Esophagus squamous epithelium (tissue), 5 donors: ENCODE measurements around the gene CASP7. TPM values are rescaled to one million over a fixed set of nuclear protein-coding genes. Genes with fewer than 3 reads are reported as not detected.

Experiments used
- DNase-seq: peaks from one replicate; lab custom pipeline; 2025; lab: John Stamatoyannopoulos, UW
- H3K27ac ChIP-seq, 4 donors: fragments of 200-600 bp; sonication (generic); one replicate each; pipeline ENCODE4 v1.5.1; 2016 to 2019; ENCODE audit warnings: mild to moderate bottlenecking in 1 of 4
- H3K27me3 ChIP-seq, 4 donors: fragments of 200-600 bp; sonication (generic); 1 replicate in 3 of 4; 2 replicates in 1 of 4; pipeline versions ENCODE4 v1.5.1 to v1.6.0; 2017 to 2021; ENCODE audit warnings: antibody characterized with exemption in 1 of 4
- H3K36me3 ChIP-seq, 3 donors: fragments of 200-600 bp; sonication (generic); one replicate each; pipeline ENCODE4 v1.5.1; 2016 to 2019
- H3K4me1 ChIP-seq, 3 donors: fragments of 200-600 bp; sonication (generic); one replicate each; pipeline ENCODE4 v1.5.1; 2017 to 2019
- H3K4me3 ChIP-seq, 4 donors: fragments of 200-600 bp; sonication (generic); 1 replicate in 3 of 4; 2 replicates in 1 of 4; pipeline ENCODE4 v1.5.1; 2016 to 2019; ENCODE audit warnings: mild to moderate bottlenecking in 2 of 4, moderate library complexity in 1 of 4
- H3K9me3 ChIP-seq, 3 donors: fragments of 200-600 bp; sonication (generic); one replicate each; pipeline ENCODE4 v1.5.1; 2016 to 2019
- CTCF ChIP-seq, 6 experiments: fragments of 450-650 bp in 4 of 6; fragments of 200-600 bp in 2 of 6; sonication (generic) in 2 of 6; IDR thresholded peaks; one replicate each; pipeline ENCODE4 v1.5.1; 2016 to 2019; ENCODE audit warnings: antibody characterized with exemption in 6 of 6, mild to moderate bottlenecking in 4 of 6, moderate library complexity in 4 of 6
- POLR2A ChIP-seq, 4 donors: fragments of 450-650 bp; IDR thresholded peaks; one replicate each; pipeline ENCODE4 v1.6.1; 2017; ENCODE audit warnings: antibody characterized with exemption in 4 of 4, mild to moderate bottlenecking in 4 of 4, moderate library complexity in 3 of 4
- WGBS, 2 donors: methylation state at CpG; one replicate each; pipeline ENCODE4 v1.1.5; 2018; 5-methylcytosine and 5-hydroxymethylcytosine counted together
- intact Hi-C: fragments of 100-400 bp; cut with DNase I; formaldehyde crosslinking; loops from one replicate; pipeline ENCODE4 v1.15.0; 2022
- total RNA-seq, 4 donors: library from RNA; depleted of rRNA; stranded (reverse); fragments of >200 nt; gene quantifications; one replicate each; pipeline ENCODE4 v1.1.0, GENCODE V29; 2016
- donor health status: DM: yes; HTN: yes; CAD: no.

Gene CASP7
- total RNA-seq, 4 donors from 2014 or later: 12.9 to 24.2 (median 18.8) TPM

GRCh38 chr10:113775686-113776294 lies 96.1 kb downstream of the CASP7 start:
- intact Hi-C loops: no loop called here
- H3K4me3 ChIP-seq: no peak overlapping the region
- no peak overlapping the region for H3K27ac ChIP-seq
- peaks cover 0 to 4% (median 0%) of the 10 kb centered on the region in 4 donors for H3K27me3 ChIP-seq
- H3K9me3 ChIP-seq: no peaks in the 10 kb centered on the region
- DNase-seq: no peak
- H3K36me3 ChIP-seq: no peaks in the 10 kb centered on the region
- 55 to 56% methylated on average over 4 of the region's 4 CpGs for WGBS, 2 donors
- no peaks in the 10 kb centered on the region for H3K4me1 ChIP-seq
- no peak for TF ChIP-seq POLR2A (IDR thresholded peaks at IDR 0.05)
- no peak for TF ChIP-seq CTCF (IDR thresholded peaks at IDR 0.05)

DNA sequence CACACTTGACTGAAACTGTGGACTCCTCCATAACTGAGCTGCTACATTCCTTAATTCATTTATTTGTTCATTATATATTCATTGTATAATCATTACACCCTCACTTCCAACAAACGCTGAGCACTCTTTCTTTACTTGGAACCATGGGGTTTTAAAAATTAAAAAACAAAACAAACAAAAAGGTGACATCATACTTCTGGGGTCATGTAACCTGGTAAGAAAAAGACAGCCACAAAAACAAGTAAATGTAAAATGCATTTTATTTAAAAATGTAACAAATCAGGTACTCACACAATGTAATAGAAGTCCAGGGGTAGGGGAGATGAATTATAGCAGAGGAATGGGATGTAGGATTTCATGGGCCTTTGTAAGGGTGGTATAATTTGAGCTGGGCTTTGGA lies 96.8 kb downstream of the CASP7 start:
- no peaks in the 10 kb centered on the region for H3K27me3 ChIP-seq
- no peak for TF ChIP-seq CTCF (IDR thresholded peaks at IDR 0.05)
- TF ChIP-seq POLR2A (IDR thresholded peaks at IDR 0.05): no peak
- H3K9me3 ChIP-seq: no peaks in the 10 kb centered on the region
- intact Hi-C loops: no loop called here
- 63 to 70% methylated on average over 1 of the region's 1 CpG for WGBS, 2 donors
- H3K27ac ChIP-seq: no peak overlapping the region
- H3K4me3 ChIP-seq: no peak overlapping the region
- no peaks in the 10 kb centered on the region for H3K4me1 ChIP-seq
- H3K36me3 ChIP-seq: no peaks in the 10 kb centered on the region
- DNase-seq: no peak

Other genes with a start within 250 kb of the CASP7 start
- gene HABP2, start 126.9 kb upstream of the CASP7 start, total RNA-seq: under 1 TPM in 2 of 4 donors, not detected in 2; under 0.01 to 0.09 TPM
- gene NRAP, start 15.9 kb upstream of the CASP7 start, total RNA-seq: under 1 TPM in 1 of 4 donors, not detected in 3; 0.08 TPM
- under 1 TPM in 1 of 4 donors, not detected in 3; 0.82 TPM for gene PLEKHS1, start 71.8 kb downstream of the CASP7 start, total RNA-seq
- gene DCLRE1A, start 174.2 kb downstream of the CASP7 start, total RNA-seq: 1 to 10 TPM; 2.2 to 5.6 (median 4.7) TPM
- 10 to 100 TPM; 14.1 to 42.0 (median 31.2) TPM for gene NHLRC2, start 174.7 kb downstream of the CASP7 start, total RNA-seq